Adrenal gland (tissue), 5 donors: ENCODE results near the gene CD300E.

ENCODE experiments used
- POLR2A ChIP-seq, 2 donors: fragments of 450-650 bp; IDR thresholded peaks; one replicate each; pipeline ENCODE4 v1.6.1; 2017; ENCODE audit warnings: antibody characterized with exemption in 2 of 2, mild to moderate bottlenecking in 2 of 2, moderate library complexity in 1 of 2
- TF ChIP-seq, protein P1 (sequence below), 6 experiments: fragments of 450-650 bp in 4 of 6; fragments of 200-600 bp in 2 of 6; sonication (generic) in 1 of 6; IDR thresholded peaks; 1 replicate in 5 of 6; 2 replicates in 1 of 6; pipeline versions ENCODE4 v1.5.1 to v1.8.0; 2016 to 2021; ENCODE audit warnings: antibody characterized with exemption in 6 of 6, mild to moderate bottlenecking in 2 of 6, moderate library complexity in 1 of 6
- donor health status: DM: no; HTN: no; CAD: no.

DNA sequence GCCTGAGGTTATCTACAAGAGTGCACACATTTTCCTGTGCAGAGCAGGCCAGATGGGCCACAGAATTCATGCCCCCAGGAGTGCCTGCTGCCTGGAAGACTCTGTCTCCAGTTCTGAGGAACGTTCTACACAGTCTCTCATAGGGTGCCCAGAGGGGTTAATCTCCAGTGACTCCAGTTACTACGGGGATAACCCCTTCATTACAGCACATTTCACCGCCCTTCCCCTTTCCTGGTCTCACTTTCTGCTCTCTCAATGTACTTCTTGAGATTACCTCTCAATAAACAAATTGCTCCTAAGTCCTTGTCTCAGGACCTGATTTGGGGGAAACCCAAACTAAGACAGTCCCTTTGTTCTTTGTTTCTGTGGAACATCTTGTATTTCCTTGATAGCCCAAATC is 62.0 kb downstream of the CD300E start:
- no peak for TF ChIP-seq POLR2A (IDR thresholded peaks at IDR 0.05)
- TF ChIP-seq, protein P1, sequence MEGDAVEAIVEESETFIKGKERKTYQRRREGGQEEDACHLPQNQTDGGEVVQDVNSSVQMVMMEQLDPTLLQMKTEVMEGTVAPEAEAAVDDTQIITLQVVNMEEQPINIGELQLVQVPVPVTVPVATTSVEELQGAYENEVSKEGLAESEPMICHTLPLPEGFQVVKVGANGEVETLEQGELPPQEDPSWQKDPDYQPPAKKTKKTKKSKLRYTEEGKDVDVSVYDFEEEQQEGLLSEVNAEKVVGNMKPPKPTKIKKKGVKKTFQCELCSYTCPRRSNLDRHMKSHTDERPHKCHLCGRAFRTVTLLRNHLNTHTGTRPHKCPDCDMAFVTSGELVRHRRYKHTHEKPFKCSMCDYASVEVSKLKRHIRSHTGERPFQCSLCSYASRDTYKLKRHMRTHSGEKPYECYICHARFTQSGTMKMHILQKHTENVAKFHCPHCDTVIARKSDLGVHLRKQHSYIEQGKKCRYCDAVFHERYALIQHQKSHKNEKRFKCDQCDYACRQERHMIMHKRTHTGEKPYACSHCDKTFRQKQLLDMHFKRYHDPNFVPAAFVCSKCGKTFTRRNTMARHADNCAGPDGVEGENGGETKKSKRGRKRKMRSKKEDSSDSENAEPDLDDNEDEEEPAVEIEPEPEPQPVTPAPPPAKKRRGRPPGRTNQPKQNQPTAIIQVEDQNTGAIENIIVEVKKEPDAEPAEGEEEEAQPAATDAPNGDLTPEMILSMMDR (IDR thresholded peaks at IDR 0.05): no peak
